Measurements from ENCODE around the gene TXNDC5.

- no peak for TF ChIP-seq CTCF (IDR thresholded peaks at IDR 0.05; ENCODE audit: low read length)
- TF ChIP-seq EZH2 (IDR thresholded peaks at IDR 0.05; ENCODE audit: borderline replicate concordance, low read length) = no peak
Observed at GRCh38 chr6:7906741-7907140, 3.8 kb downstream of the TXNDC5 start.

Measured in OCI-LY1 (cell line).